HG02981 (cell line): ENCODE results near the gene BTBD2.

ENCODE experiments used
- ATAC-seq: cut with Tn5 transposase; IDR thresholded peaks from one replicate; pipeline ENCODE4 v1.9.1; 2021; ENCODE audit warnings: mild to moderate bottlenecking, moderate library complexity; ENCODE audit not compliant: unreplicated experiment

BTBD2 gene

GRCh38 chr19:1944916-1945561 is 70.5 kb downstream of the BTBD2 start:
- ATAC-seq, result no peak

- no peak for ATAC-seq
Observed at GRCh38 chr19:1944088-1944915, 71.2 kb downstream of the BTBD2 start.

GRCh38 chr19:1943661-1944087 is 71.8 kb downstream of the BTBD2 start:
- ATAC-seq, result no peak

- no peak for ATAC-seq
Observed at GRCh38 chr19:1942934-1943555, 72.5 kb downstream of the BTBD2 start.

GRCh38 chr19:1942078-1942933 is 73.2 kb downstream of the BTBD2 start:
- ATAC-seq, result no peak

- no peak for ATAC-seq
Observed at GRCh38 chr19:1941146-1942077, 74.1 kb downstream of the BTBD2 start, which contains the start of gene CSNK1G2. Gene CSNK1G2 (plus strand): TSS chr19:1941172. CDS start chr19:1969773, 28,601 bp downstream.

GRCh38 chr19:1938071-1938470 is 77.4 kb downstream of the BTBD2 start:
- no peak for ATAC-seq

GRCh38 chr19:1936916-1937610 is 78.5 kb downstream of the BTBD2 start:
- no peak for ATAC-seq

GRCh38 chr19:1936430-1936829 is 79.1 kb downstream of the BTBD2 start:
- ATAC-seq, result no peak

GRCh38 chr19:1935484-1936208 is 79.9 kb downstream of the BTBD2 start:
- no peak for ATAC-seq
